Measurements from ENCODE around the gene TDP1. TPM values are rescaled to one million over a fixed set of nuclear protein-coding genes. Genes with fewer than 3 reads are reported as not detected.

TDP1 gene
- total and polyA plus RNA-seq, 7 donors = 6.0 to 11.7 (median 6.8) TPM

- intact Hi-C loops (cut with DNase I) = loop anchor here (2.0 to 10.0 kb wide), 2 partner anchors 298 to 494 kb away; no protein-coding TSS in a partner anchor
- peaks cover 0 to 39% (median 33%) of the 10 kb centered on the region in 4 donors for H3K4me1 ChIP-seq
- no peaks in the 10 kb centered on the region for H3K36me3 ChIP-seq
- H3K27ac ChIP-seq = peak overlapping the region; percentile 8 to 70 (median 56)
- no peak overlapping the region for H3K4me3 ChIP-seq
- no peaks in the 10 kb centered on the region for H3K9me3 ChIP-seq
- H3K27me3 ChIP-seq = no peaks in the 10 kb centered on the region
- 11 to 32% methylated on average over 9 of the region's 9 CpGs for WGBS, 2 donors
- TF ChIP-seq EP300 (IDR thresholded peaks at IDR 0.05) (peak in 3 of 4 donors; percentile 30 to 86 (median 57)), POLR2A (IDR thresholded peaks at IDR 0.05) (no peak), POLR2AphosphoS5 (IDR thresholded peaks at IDR 0.05) (peak in 3 of 4 donors; percentile 55 to 86 (median 73)), CTCF (IDR thresholded peaks at IDR 0.05) (no peak)
- DNase-seq = no peak
Measured at GRCh38 chr14:89912667-89913211, 43.0 kb upstream of the TDP1 start.

GRCh38 chr14:89915114-89915878, 40.4 kb upstream of the TDP1 start:
- peak overlapping the region in 1 of 4 donors; percentile 22 for H3K27ac ChIP-seq

GRCh38 chr14:89918721-89919120, 37.0 kb upstream of the TDP1 start:
- no peak for DNase-seq
- no peaks in the 10 kb centered on the region for H3K9me3 ChIP-seq
- H3K4me1 ChIP-seq = peaks cover 0 to 9% (median 2%) of the 10 kb centered on the region in 4 donors
- intact Hi-C loops (cut with DNase I) = loop anchor here (5.0 to 10.0 kb wide), 2 partner anchors 304 to 741 kb away; no protein-coding TSS in a partner anchor
- no peak overlapping the region for H3K27ac ChIP-seq
- TF ChIP-seq EP300 (IDR thresholded peaks at IDR 0.05) (no peak), CTCF (IDR thresholded peaks at IDR 0.05) (no peak), POLR2A (IDR thresholded peaks at IDR 0.05) (no peak), POLR2AphosphoS5 (IDR thresholded peaks at IDR 0.05) (no peak)
- 96% methylated on average over 2 of the region's 2 CpGs for WGBS, 2 donors
- H3K4me3 ChIP-seq = no peak overlapping the region
- no peaks in the 10 kb centered on the region for H3K36me3 ChIP-seq
- no peaks in the 10 kb centered on the region for H3K27me3 ChIP-seq

More at GRCh38 chr14:89915114-89915878, 40.4 kb upstream of the TDP1 start:
- Histone ChIP-seq H3K4me1 (peaks cover 0 to 39% (median 33%) of the 10 kb centered on the region in 4 donors), H3K9me3 (no peaks in the 10 kb centered on the region), H3K27me3 (no peaks in the 10 kb centered on the region), H3K4me3 (no peak overlapping the region), H3K36me3 (no peaks in the 10 kb centered on the region)
- DNase-seq = peak; percentile 72
- intact Hi-C loops (cut with DNase I) = loop anchor here (1.0 to 10.0 kb wide), 4 partner anchors 300 to 888 kb away; no protein-coding TSS in a partner anchor
- 16 to 18% methylated on average over 6 of the region's 6 CpGs for WGBS, 2 donors
- TF ChIP-seq EP300 (IDR thresholded peaks at IDR 0.05) = no peak
- TF ChIP-seq CTCF (IDR thresholded peaks at IDR 0.05) = peak; percentile 79 to 93 (median 89)
- TF ChIP-seq POLR2A (IDR thresholded peaks at IDR 0.05) = no peak
- peak in 1 of 4 donors; percentile 16 for TF ChIP-seq POLR2AphosphoS5 (IDR thresholded peaks at IDR 0.05)

- H3K9me3 ChIP-seq = no peaks in the 10 kb centered on the region
- no peak for TF ChIP-seq CTCF (IDR thresholded peaks at IDR 0.05)
- TF ChIP-seq EP300 (IDR thresholded peaks at IDR 0.05) = no peak
- TF ChIP-seq POLR2AphosphoS5 (IDR thresholded peaks at IDR 0.05) = no peak
- no peak for TF ChIP-seq POLR2A (IDR thresholded peaks at IDR 0.05)
- intact Hi-C loops (cut with DNase I) = no loop called here
- H3K36me3 ChIP-seq = no peaks in the 10 kb centered on the region
- DNase-seq = no peak
- WGBS, 2 donors = 95 to 96% methylated on average over 2 of the region's 2 CpGs
- no peaks in the 10 kb centered on the region for H3K27me3 ChIP-seq
- H3K4me3 ChIP-seq = no peak overlapping the region
- peaks cover 0 to 4% (median 3%) of the 10 kb centered on the region in 4 donors for H3K4me1 ChIP-seq
- H3K27ac ChIP-seq = no peak overlapping the region
Measured at GRCh38 chr14:89920056-89920455, 35.7 kb upstream of the TDP1 start.
